GM19238 (cell line): ENCODE data around the gene OR56A5.

ENCODE experiments used
- DNase-seq: peaks from one replicate; pipeline ENCODE4 v3.0.0; 2011; ENCODE audit warnings: low spot score; ENCODE audit not compliant: insufficient read length

OR56A5 gene

DNA sequence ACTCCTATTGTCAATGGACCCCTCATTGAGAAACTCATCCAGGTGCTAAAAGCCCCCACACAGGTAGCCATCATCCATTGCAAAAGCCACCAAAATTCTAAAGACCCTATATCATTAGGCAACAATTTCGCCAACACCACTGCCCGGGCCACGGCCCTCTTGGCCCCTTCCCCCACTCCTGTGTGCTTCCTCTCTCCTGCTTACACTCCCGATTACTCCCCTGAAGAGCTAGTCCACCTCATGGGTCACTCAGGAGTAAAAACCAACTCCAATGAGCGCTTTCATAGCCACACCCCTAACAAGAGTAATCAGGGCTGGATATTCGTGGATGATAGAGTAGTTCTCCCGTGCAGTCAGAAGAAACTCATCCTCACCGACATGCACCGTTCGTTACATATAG, 35.2 kb downstream of the OR56A5 start:
- DNase-seq = no peak

DNA sequence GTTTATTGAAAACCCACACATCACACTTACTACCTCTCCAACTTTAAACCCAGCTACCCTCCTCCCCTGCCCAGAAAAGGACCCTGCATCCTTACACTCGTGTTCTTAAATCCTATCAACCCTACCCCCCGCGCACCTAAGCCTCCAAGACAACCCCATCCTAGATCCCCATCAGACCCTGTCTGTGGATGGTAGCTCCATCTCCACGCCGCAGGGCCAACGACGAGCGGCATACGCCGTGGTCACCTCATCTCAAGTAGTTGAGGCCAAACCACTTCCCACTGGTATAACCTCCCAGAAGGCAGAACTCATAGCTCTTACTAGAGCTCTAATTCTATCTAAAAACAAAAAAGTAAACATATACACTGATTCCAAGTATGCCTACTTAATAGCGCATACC, 35.6 kb downstream of the OR56A5 start:
- DNase-seq = no peak

DNA sequence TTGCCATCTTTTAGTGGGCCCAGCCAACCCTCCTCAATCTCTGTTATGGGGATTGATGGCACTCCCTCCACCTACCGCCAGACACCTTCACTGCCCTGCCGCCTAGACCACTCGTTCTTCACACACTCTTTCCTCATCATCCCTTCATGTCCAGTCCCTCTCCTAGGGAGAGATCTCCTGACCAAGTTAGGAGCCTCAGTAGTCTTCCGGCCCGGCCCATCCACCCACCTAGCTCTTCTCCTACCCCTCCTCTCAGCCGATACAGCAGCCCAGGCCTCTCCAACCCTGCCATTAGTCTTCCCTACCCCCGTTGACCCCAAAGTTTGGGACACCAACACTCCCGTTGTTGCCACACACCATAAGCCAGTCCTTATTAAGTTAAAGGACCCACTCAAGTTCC, 37.2 kb downstream of the OR56A5 start:
- DNase-seq = no peak

DNA sequence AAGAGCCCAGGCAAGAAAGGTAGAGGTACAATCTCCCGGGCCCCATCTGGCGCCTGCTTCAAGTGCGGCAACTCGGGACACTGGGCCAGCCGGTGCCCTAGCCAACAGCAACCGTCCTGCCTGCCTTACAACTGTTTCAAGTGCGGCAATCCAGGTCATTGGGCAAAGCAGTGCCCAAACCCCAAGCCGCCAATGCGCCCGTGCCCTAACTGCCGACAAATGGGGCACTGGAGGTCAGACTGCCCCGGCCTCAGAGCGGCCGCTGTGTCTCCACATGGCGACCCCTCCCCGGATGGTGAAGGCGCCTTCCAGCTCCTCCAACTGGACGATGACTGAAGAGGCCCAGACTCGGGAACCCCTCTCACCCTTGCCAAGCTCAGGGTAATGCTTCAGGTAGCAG, 37.7 kb downstream of the OR56A5 start:
- no peak for DNase-seq

DNA sequence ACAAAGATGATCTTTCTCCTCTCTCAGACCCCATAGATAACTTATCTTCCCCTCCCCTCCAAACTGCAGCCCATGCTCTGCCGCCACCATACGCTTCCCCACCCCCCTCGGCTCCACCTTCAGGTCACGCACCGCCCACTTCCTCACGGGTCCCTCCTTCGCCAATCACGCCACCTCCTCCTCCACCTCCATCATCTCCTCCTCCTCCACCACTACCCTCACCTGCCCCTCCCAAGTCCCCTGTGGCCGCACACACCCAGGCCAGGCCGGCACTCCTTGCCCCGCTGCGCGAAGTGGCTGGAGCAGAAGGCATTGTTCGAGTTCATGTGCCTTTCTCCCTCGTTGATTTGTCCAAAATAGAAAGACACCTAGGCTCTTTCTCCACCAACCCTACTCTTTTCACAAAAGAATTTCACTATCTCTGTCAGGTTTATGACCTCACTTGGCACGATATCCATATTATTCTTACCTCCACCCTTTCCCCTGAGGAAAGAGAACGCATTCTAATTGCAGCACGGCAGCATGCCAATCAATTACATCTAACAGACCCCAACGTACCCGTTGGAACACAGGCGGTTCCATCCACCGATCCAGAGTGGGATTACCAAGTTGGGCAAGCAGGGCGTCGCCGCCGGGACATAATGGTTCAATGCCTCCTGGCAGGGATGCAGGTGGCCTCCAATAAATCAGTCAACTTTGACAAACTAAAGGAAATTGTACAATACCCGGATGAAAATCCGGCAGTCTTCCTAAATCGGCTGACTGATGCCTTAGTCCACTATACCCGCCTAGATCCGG, 38.5 kb downstream of the OR56A5 start:
- DNase-seq = no peak

DNA sequence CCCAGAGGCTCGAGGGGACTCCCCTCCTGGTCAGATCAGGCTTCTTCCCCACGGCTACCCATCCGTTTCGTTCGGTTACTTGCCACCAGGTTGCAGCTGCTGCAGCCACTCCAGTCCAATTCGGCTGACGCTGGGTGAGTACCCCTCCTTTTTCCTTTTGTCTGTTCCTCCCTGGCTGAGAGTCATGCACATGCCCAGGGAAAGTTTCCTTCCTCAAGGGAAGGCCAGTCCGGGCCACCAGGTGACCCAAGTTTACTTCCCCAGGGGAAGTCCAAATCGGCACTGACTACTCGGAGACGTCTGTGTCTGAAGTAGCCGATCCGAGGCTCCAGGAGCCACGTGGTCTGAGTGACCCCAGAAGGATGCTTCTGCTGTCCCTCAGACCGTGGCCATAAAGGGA, 39.5 kb downstream of the OR56A5 start:
- no peak for DNase-seq

DNA sequence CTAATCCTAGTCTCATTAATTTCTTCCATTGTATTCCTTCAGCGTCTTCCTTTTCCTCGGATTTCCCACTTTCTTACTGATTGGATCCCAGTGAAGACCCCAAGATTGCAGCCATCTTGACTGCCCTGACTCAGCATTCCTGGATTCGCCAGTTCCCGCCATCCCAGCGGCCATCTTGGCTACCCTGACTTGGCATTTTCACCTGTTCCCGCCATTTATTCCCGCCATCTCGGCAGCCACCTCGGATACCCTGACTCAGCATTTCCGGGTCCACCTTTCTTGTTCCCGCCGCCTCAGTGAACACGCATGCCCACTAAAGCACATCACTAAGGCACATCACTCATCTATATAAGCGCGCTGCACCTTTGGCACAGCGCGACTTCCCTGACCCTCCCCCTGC, 40.0 kb downstream of the OR56A5 start:
- DNase-seq = no peak

DNA sequence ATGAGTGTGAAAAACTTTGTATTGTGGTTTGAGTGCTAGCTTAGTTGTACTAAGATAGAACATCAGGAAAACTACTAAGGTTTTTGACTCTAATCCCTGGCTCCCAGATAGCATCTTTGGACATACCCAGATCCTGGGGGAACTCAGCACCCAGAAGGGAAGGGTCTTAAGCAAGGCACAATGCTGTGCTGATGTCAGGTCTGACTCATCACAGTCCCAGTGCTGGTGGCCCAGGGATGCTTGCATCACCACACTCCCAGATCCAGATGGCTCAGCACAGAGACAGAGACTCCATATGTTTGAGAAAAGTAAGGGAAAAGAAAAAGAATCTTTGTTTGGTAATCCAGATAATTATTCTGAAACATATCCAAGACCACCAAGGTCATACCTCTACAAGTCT, 44.5 kb downstream of the OR56A5 start:
- DNase-seq = no peak

DNA sequence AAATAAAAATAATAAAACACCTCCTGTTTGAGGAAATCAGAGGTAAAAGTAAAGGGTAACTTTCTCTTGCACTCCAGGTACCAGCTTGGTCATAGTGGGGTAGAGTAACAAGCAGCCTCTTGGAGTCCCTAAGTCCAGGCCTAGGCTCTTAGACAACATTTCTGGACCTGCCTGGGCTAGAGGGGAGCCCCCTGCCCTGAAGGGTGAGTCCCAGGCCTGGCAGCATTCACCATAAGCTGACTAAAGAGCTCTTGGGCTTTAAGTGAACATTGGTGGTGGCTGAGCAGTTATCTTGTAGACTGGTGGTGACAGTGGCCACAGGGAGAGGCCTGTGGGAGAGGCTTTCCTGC, 44.9 kb downstream of the OR56A5 start:
- no peak for DNase-seq

DNA sequence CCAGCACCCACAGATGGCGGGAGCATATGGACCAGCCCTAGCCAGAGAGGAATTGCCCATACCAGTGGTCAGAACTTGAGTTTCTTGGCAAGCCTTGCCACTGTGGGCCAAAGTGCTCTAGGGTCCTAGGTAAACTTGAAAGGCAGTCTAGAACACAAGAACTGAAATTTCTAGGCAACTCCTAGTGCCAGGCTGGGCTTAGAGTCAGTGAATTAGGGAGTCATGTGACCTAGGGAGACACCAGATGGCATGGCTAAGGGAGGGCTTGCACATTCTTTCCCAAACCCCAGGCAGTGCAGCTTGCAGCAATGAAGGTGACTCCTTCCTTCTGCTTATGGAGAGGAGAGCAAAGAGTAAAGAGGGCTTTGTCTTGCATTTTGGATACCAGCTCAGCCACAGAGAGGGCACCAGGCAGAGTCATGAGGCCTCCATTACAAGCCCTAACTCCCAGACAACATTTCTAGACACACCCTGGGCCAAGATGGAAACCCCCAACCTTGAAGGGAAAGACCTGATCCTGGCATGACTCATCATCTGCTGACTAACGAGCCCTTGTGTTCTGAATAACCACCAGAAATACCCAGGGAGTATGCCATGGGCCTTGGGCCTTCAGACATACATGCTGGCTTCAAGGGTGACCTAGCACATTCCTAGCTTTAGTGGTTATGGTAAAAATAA, 45.4 kb downstream of the OR56A5 start:
- no peak for DNase-seq
